SU-DHL-6 (cell line): ENCODE results near the gene UBE2D2.

Experiments used
- H2AFZ ChIP-seq: fragments of 200-600 bp; sonication (generic); 2 replicates; pipeline ENCODE4 v1.6.1; 2014; ENCODE audit warnings: low read depth, mild to moderate bottlenecking, moderate library complexity, mixed read lengths, antibody characterized with exemption, low read length; ENCODE audit not compliant: severe bottlenecking
- H3F3A ChIP-seq: fragments of 200-600 bp; shearing (Covaris generic); 2 replicates; pipeline ENCODE4 v1.6.0; 2016; ENCODE audit warnings: antibody characterized with exemption, mild to moderate bottlenecking; ENCODE audit not compliant: insufficient read depth
- H3K27ac ChIP-seq: fragments of 200-600 bp; sonication (generic); 2 replicates; pipeline ENCODE4 v1.5.1; 2016; ENCODE audit warnings: low read depth, mild to moderate bottlenecking, low read length, moderate library complexity, mixed read lengths
- H3K27me3 ChIP-seq: fragments of 200-600 bp; sonication (generic), shearing (Covaris generic); 2 replicates; pipeline ENCODE4 v1.6.0; 2014; ENCODE audit warnings: mild to moderate bottlenecking, low read length
- H3K36me3 ChIP-seq: fragments of 200-600 bp; sonication (generic); 2 replicates; pipeline ENCODE4 v1.6.1; 2014; ENCODE audit warnings: mild to moderate bottlenecking, low read length, mixed read lengths
- H3K4me2 ChIP-seq: fragments of 300-600, 200-600 bp; shearing (Covaris generic), sonication (generic); 2 replicates; pipeline ENCODE4 v1.6.0; 2014; ENCODE audit warnings: low read length, low read depth, mild to moderate bottlenecking; ENCODE audit not compliant: poor library complexity, severe bottlenecking
- H3K4me3 ChIP-seq: fragments of 200-600 bp; sonication (generic); 2 replicates; pipeline ENCODE4 v1.5.1; 2014; ENCODE audit warnings: antibody characterized with exemption, low read length, mild to moderate bottlenecking, mixed read lengths; ENCODE audit not compliant: insufficient read depth, poor library complexity, severe bottlenecking
- H3K79me2 ChIP-seq: fragments of 200-600 bp; sonication (generic); 2 replicates; pipeline ENCODE4 v1.6.1; 2014; ENCODE audit warnings: mild to moderate bottlenecking, low read length, moderate library complexity; ENCODE audit not compliant: insufficient read depth
- H3K9ac ChIP-seq: fragments of 200-600 bp; sonication (generic); 2 replicates; pipeline ENCODE4 v1.7.0; 2014; ENCODE audit warnings: mild to moderate bottlenecking, low read length
- H3K9me2 ChIP-seq: fragments of 200-600 bp; sonication (generic); replicated peaks from 2 replicates; pipeline ENCODE4 v1.6.1; 2014; ENCODE audit warnings: low read length; ENCODE audit not compliant: insufficient read depth
- H3K9me3 ChIP-seq: fragments of 200-600 bp; sonication (generic); 2 replicates; pipeline ENCODE4 v1.6.1; 2014; ENCODE audit warnings: low read length, mixed read lengths; ENCODE audit not compliant: insufficient read depth
- H4K20me1 ChIP-seq: fragments of 200-600 bp; sonication (generic); 2 replicates; pipeline ENCODE4 v1.6.1; 2014; ENCODE audit warnings: low read depth, mild to moderate bottlenecking, antibody characterized with exemption, low read length, moderate library complexity, mixed read lengths
- CTCF ChIP-seq: fragments of 200-600 bp; sonication (generic); IDR thresholded peaks from one replicate; pipeline ENCODE4 v1.5.1; 2017; ENCODE audit warnings: antibody characterized with exemption, mild to moderate bottlenecking, low read length, moderate library complexity; ENCODE audit not compliant: insufficient read depth, poor library complexity, severe bottlenecking
- EZH2phosphoT487 ChIP-seq: fragments of 200-600 bp; sonication (generic), shearing (Covaris generic); conservative IDR thresholded peaks from 2 replicates; pipeline ENCODE4 v1.6.1; 2018; ENCODE audit warnings: mild to moderate bottlenecking, antibody characterized with exemption, low read length, moderate library complexity, mixed read lengths

The UBE2D2 gene

GRCh38 chr5:139667001-139667729 lies 106.0 kb downstream of the UBE2D2 start:
- Histone ChIP-seq H3K9me2 (no peaks in the 10 kb centered on the region), H3F3A (peaks cover 55% of the 10 kb centered on the region), H3K36me3 (no peaks in the 10 kb centered on the region), H3K27ac (peak overlapping the region; percentile 99), H3K4me3 (peak overlapping the region; percentile 60), H3K79me2 (peaks cover 88% of the 10 kb centered on the region), H4K20me1 (no peaks in the 10 kb centered on the region), H3K27me3 (no peaks in the 10 kb centered on the region), H3K9me3 (no peaks in the 10 kb centered on the region), H3K4me2 (peak overlapping the region; percentile 93), H3K9ac (peak overlapping the region; percentile 81), H2AFZ (no peak overlapping the region)
- no peak for TF ChIP-seq CTCF

- TF ChIP-seq CTCF = no peak
- no peak for TF ChIP-seq EZH2phosphoT487
- peaks cover 88% of the 10 kb centered on the region for H3K79me2 ChIP-seq
- H3F3A ChIP-seq = peaks cover 55% of the 10 kb centered on the region
- H3K4me3 ChIP-seq = peak overlapping the region; percentile 60
- no peaks in the 10 kb centered on the region for H3K9me2 ChIP-seq
- H3K27me3 ChIP-seq = no peaks in the 10 kb centered on the region
- H2AFZ ChIP-seq = no peak overlapping the region
- peak overlapping the region; percentile 99 for H3K27ac ChIP-seq
- peak overlapping the region; percentile 81 for H3K9ac ChIP-seq
- H3K4me2 ChIP-seq = peak overlapping the region; percentile 93
- no peaks in the 10 kb centered on the region for H3K9me3 ChIP-seq
- H4K20me1 ChIP-seq = no peaks in the 10 kb centered on the region
- H3K36me3 ChIP-seq = no peaks in the 10 kb centered on the region
Observed at GRCh38 chr5:139667730-139668063, 106.6 kb downstream of the UBE2D2 start.

- H3K9me2 ChIP-seq = no peaks in the 10 kb centered on the region
- H3K9me3 ChIP-seq = no peaks in the 10 kb centered on the region
- peak overlapping the region; percentile 60 for H3K4me3 ChIP-seq
- H2AFZ ChIP-seq = no peak overlapping the region
- H3K27ac ChIP-seq = peak overlapping the region; percentile 99
- H3F3A ChIP-seq = peaks cover 55% of the 10 kb centered on the region
- H3K79me2 ChIP-seq = peaks cover 88% of the 10 kb centered on the region
- TF ChIP-seq CTCF (no peak), EZH2phosphoT487 (no peak)
- H3K4me2 ChIP-seq = peak overlapping the region; percentile 93
- peak overlapping the region; percentile 81 for H3K9ac ChIP-seq
- H3K27me3 ChIP-seq = no peaks in the 10 kb centered on the region
- H4K20me1 ChIP-seq = no peaks in the 10 kb centered on the region
- no peaks in the 10 kb centered on the region for H3K36me3 ChIP-seq
Observed at GRCh38 chr5:139668064-139668880, 107.1 kb downstream of the UBE2D2 start.
